Measurements from ENCODE around the gene NCLN. TPM values are rescaled to one million over a fixed set of nuclear protein-coding genes. Genes with fewer than 3 reads are reported as not detected.

The NCLN gene
- polyA plus RNA-seq, 3 donors: 28.6 to 60.9 (median 34.5) TPM

DNA sequence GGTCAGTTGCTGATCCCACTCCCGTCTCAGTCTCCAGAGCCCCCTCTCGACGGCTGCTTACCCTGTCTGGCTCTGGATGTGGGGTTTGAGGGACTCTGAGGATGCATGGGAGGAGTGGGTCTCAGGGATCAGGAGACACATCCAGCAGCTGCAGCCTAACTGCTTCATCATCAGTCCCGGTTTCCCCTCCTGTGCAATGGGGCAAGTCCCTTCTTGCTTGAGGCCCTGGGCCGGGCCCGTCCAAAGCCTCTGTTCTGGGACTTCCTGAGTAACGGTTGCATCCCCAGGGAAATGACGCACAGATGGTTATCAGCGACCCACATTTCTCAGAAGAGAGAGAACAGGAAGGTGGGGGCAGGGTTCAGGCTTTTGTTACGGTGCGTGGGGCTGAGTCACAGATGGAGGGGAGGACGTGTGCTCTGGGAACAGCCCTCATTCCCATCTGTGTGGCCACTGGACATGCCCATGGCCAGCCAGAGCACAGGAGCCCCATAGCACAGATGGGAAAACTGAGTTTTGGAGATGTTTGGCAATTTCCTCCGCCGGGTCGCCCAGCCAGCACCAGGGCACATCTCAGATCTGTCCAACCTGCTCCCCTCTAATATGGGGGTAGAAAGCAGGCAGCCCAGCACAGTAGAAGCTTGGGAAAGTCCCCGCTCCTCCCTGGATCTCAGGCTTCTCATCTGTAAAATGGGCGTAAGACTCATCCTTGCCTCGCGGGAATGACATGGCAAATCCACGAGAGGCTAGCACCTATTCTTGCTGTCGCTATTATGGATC, 30.6 kb upstream of the NCLN start:
- Mint-ChIP-seq H3K36me3 (peaks cover 11 to 46% of the 10 kb centered on the region in 2 donors), H3K27ac (peak overlapping the region in 1 of 7 donors; percentile 80), H3K4me3 (no peak overlapping the region), H3K9me3 (peaks cover 2 to 5% (median 4%) of the 10 kb centered on the region in 7 donors), H3K4me1 (no peaks in the 10 kb centered on the region), H3K27me3 (ENCODE audit: low read depth in 3 of 3) (peaks cover 0 to 2% (median 0%) of the 10 kb centered on the region in 3 donors)
- WGBS (ENCODE audit: insufficient coverage): 30% methylated on average over 16 of the region's 21 CpGs
- peaks cover 9% of the 10 kb centered on the region for H3K79me2 ChIP-seq (ENCODE audit: insufficient read depth, low read length)
- peak; percentile 81 to 97 (median 86) for DNase-seq
- peak overlapping the region; percentile 50 to 81 for H3K27ac ChIP-seq (ENCODE audit: low read depth in 1 of 2, low read length in 2 of 2)
- peaks cover 11 to 21% of the 10 kb centered on the region in 2 donors for H3K4me1 ChIP-seq (ENCODE audit: control insufficient read depth in 1 of 2, insufficient read depth in 2 of 2, low read length in 2 of 2)
- H3K9ac ChIP-seq (ENCODE audit: insufficient read depth, low read length, poor library complexity, severe bottlenecking): peak overlapping the region; percentile 41
- H3K4me3 ChIP-seq (replicated peaks in 1 of 3; ENCODE audit: low read depth in 2 of 3, low read length in 3 of 3): peak overlapping the region in 1 of 3 experiments; percentile 2
- H3K4me2 ChIP-seq (replicated peaks; ENCODE audit: extremely low read depth, low read length, poor library complexity, severe bottlenecking): peak overlapping the region; percentile 39
- peaks cover 59% of the 10 kb centered on the region for H4K20me1 ChIP-seq (ENCODE audit: insufficient read depth, low read length)
- H2AFZ ChIP-seq (ENCODE audit: insufficient read depth, low read depth, low read length, poor library complexity, severe bottlenecking): no peak overlapping the region
- H3K27me3 ChIP-seq (ENCODE audit: control insufficient read depth in 2 of 2, insufficient read depth in 2 of 2, low read length in 2 of 2): no peaks in the 10 kb centered on the region
- intact Hi-C loops (cut with micrococcal nuclease): no loop called here
- peaks cover 72 to 88% of the 10 kb centered on the region in 2 donors for H3K36me3 ChIP-seq (replicated peaks in 1 of 2; ENCODE audit: control insufficient read depth in 1 of 2, insufficient read depth in 2 of 2, low read length in 2 of 2)
- TF ChIP-seq, protein P1, sequence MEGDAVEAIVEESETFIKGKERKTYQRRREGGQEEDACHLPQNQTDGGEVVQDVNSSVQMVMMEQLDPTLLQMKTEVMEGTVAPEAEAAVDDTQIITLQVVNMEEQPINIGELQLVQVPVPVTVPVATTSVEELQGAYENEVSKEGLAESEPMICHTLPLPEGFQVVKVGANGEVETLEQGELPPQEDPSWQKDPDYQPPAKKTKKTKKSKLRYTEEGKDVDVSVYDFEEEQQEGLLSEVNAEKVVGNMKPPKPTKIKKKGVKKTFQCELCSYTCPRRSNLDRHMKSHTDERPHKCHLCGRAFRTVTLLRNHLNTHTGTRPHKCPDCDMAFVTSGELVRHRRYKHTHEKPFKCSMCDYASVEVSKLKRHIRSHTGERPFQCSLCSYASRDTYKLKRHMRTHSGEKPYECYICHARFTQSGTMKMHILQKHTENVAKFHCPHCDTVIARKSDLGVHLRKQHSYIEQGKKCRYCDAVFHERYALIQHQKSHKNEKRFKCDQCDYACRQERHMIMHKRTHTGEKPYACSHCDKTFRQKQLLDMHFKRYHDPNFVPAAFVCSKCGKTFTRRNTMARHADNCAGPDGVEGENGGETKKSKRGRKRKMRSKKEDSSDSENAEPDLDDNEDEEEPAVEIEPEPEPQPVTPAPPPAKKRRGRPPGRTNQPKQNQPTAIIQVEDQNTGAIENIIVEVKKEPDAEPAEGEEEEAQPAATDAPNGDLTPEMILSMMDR (IDR thresholded peaks at IDR 0.05): no peak
- peaks cover 2 to 6% of the 10 kb centered on the region in 2 donors for H3K9me3 ChIP-seq (replicated peaks in 1 of 2; ENCODE audit: control insufficient read depth in 1 of 2, insufficient read depth in 1 of 2, low read length in 2 of 2)

DNA sequence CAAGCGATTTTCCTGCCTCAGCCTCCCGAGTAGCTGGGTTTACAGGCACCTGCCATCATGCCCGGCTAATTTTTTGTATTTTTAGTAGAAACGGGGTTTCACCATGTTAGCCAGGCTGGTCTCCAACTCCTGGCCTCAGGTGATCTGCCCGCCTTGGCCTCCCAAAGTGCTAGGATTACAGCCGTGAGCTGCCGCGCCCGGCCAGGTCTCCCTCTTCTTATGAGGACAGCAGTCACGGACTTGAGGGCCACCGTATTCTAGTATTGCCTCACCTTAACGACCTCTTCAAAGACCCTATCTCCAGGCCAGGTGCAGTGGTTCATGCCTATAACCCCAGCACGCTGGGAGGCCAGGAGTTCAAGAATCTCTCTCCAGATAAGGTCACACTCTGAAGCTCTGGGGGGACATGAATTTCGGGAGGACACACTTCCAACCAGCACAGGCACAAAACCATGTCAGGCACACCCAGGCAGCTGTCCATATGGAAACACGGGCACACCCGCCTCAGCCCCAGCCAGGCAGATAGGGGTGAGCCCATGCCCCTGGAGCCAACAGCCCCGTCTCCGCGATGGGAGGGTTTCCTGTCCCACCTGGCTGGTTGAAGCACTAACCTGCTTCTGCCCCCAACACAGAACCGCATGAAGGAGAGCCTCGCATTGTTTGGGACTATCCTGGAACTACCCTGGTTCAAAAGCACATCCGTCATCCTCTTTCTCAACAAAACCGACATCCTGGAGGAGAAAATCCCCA, 28.5 kb upstream of the NCLN start:
- TF ChIP-seq, protein P1 (IDR thresholded peaks at IDR 0.05): no peak
- Histone ChIP-seq H3K79me2 (ENCODE audit: insufficient read depth, low read length) (peaks cover 8% of the 10 kb centered on the region), H2AFZ (ENCODE audit: insufficient read depth, low read depth, low read length, poor library complexity, severe bottlenecking) (no peak overlapping the region), H3K9ac (ENCODE audit: insufficient read depth, low read length, poor library complexity, severe bottlenecking) (no peak overlapping the region), H3K4me3 (replicated peaks in 1 of 3; ENCODE audit: low read depth in 2 of 3, low read length in 3 of 3) (no peak overlapping the region), H3K4me2 (replicated peaks; ENCODE audit: extremely low read depth, low read length, poor library complexity, severe bottlenecking) (no peak overlapping the region), H3K9me3 (replicated peaks in 1 of 2; ENCODE audit: control insufficient read depth in 1 of 2, insufficient read depth in 1 of 2, low read length in 2 of 2) (peaks cover 7 to 9% of the 10 kb centered on the region in 2 donors), H3K36me3 (replicated peaks in 1 of 2; ENCODE audit: control insufficient read depth in 1 of 2, insufficient read depth in 2 of 2, low read length in 2 of 2) (peaks cover 70 to 86% of the 10 kb centered on the region in 2 donors), H3K4me1 (ENCODE audit: control insufficient read depth in 1 of 2, insufficient read depth in 2 of 2, low read length in 2 of 2) (peaks cover 11 to 21% of the 10 kb centered on the region in 2 donors), H3K27me3 (ENCODE audit: control insufficient read depth in 2 of 2, insufficient read depth in 2 of 2, low read length in 2 of 2) (no peaks in the 10 kb centered on the region), H4K20me1 (ENCODE audit: insufficient read depth, low read length) (peaks cover 38% of the 10 kb centered on the region), H3K27ac (ENCODE audit: low read depth in 1 of 2, low read length in 2 of 2) (no peak overlapping the region)
- no peak for DNase-seq
- intact Hi-C loops (cut with micrococcal nuclease): no loop called here
- no peak overlapping the region for H3K4me3 Mint-ChIP-seq
- H3K4me1 Mint-ChIP-seq: peaks cover 4% of the 10 kb centered on the region
- H3K27me3 Mint-ChIP-seq (ENCODE audit: low read depth in 3 of 3): peaks cover 0 to 2% (median 0%) of the 10 kb centered on the region in 3 donors
- peaks cover 4 to 62% of the 10 kb centered on the region in 2 donors for H3K36me3 Mint-ChIP-seq
- 94% methylated on average over 20 of the region's 23 CpGs for WGBS (ENCODE audit: insufficient coverage)
- peaks cover 6 to 10% (median 8%) of the 10 kb centered on the region in 7 donors for H3K9me3 Mint-ChIP-seq
- peak overlapping the region in 6 of 7 donors; percentile 27 to 84 (median 48) for H3K27ac Mint-ChIP-seq

Data from CD14-positive monocyte (primary cell).